ENCODE measurements around the gene WASHC3.

DNA sequence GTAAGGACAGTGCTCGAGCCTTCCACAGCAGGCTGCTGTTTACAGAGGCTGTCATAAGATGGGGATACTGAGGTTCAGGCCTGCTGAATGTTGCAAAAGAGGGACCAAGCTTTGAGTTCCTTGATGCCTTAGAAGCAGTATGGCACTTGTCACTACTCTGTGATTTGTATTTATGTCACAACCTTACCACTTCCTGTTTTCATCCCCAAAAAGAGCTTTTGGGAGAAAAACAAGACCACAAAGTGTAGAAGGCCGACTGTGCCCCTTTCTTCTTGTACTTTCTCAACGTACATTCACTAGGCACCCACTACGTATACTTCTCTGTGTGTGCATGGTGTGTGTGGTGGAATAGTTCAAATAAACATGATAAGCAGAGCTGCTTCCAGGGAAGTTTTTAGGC lies 94.3 kb downstream of the WASHC3 start:
- TF ChIP-seq, protein P1, sequence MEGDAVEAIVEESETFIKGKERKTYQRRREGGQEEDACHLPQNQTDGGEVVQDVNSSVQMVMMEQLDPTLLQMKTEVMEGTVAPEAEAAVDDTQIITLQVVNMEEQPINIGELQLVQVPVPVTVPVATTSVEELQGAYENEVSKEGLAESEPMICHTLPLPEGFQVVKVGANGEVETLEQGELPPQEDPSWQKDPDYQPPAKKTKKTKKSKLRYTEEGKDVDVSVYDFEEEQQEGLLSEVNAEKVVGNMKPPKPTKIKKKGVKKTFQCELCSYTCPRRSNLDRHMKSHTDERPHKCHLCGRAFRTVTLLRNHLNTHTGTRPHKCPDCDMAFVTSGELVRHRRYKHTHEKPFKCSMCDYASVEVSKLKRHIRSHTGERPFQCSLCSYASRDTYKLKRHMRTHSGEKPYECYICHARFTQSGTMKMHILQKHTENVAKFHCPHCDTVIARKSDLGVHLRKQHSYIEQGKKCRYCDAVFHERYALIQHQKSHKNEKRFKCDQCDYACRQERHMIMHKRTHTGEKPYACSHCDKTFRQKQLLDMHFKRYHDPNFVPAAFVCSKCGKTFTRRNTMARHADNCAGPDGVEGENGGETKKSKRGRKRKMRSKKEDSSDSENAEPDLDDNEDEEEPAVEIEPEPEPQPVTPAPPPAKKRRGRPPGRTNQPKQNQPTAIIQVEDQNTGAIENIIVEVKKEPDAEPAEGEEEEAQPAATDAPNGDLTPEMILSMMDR (IDR thresholded peaks at IDR 0.05): no peak
- no peak for TF ChIP-seq EP300 (IDR thresholded peaks at IDR 0.05)

Measured in stomach (tissue), 4 donors.